Keratinocyte (primary cell): ENCODE measurements around the gene MAN1C1.

ENCODE experiments used
- CTCF ChIP-seq, 3 experiments: IDR thresholded peaks in 1 of 3; conservative IDR thresholded peaks in 1 of 3; optimal IDR thresholded peaks in 1 of 3; 2 replicates in 2 of 3; 3 replicates in 1 of 3; pipeline versions ENCODE3 to v1.5.1; 2011; ENCODE audit warnings: low read length in 3 of 3, mild to moderate bottlenecking in 3 of 3, moderate library complexity in 2 of 3, control low read depth in 1 of 3, inconsistent platforms in 1 of 3; ENCODE audit not compliant: insufficient read depth in 2 of 3; ENCODE audit errors: extremely low read depth in 1 of 3
- EZH2 ChIP-seq: IDR thresholded peaks from one replicate; pipeline ENCODE4 v1.6.1; 2012; ENCODE audit warnings: inconsistent platforms, mild to moderate bottlenecking, low read length, moderate library complexity

GRCh38 chr1:25809929-25810328 lies 193.3 kb downstream of the MAN1C1 start:
- no peak for TF ChIP-seq CTCF (optimal IDR thresholded peaks at IDR 0.05 in 1 of 3, IDR thresholded peaks at IDR 0.05 in 1 of 3, conservative IDR thresholded peaks at IDR 0.05 in 1 of 3; ENCODE audit: extremely low read depth in 1 of 3, insufficient read depth in 2 of 3, low read length in 3 of 3)
- TF ChIP-seq EZH2: no peak
